GM10847 (cell line): ENCODE results near the gene CCT7.

ENCODE experiments used
- POLR2A ChIP-seq: IDR thresholded peaks from 2 replicates; pipeline ENCODE4 v1.6.1; 2011; ENCODE audit not compliant: insufficient read length; ENCODE audit errors: extremely low read depth

The CCT7 gene

DNA sequence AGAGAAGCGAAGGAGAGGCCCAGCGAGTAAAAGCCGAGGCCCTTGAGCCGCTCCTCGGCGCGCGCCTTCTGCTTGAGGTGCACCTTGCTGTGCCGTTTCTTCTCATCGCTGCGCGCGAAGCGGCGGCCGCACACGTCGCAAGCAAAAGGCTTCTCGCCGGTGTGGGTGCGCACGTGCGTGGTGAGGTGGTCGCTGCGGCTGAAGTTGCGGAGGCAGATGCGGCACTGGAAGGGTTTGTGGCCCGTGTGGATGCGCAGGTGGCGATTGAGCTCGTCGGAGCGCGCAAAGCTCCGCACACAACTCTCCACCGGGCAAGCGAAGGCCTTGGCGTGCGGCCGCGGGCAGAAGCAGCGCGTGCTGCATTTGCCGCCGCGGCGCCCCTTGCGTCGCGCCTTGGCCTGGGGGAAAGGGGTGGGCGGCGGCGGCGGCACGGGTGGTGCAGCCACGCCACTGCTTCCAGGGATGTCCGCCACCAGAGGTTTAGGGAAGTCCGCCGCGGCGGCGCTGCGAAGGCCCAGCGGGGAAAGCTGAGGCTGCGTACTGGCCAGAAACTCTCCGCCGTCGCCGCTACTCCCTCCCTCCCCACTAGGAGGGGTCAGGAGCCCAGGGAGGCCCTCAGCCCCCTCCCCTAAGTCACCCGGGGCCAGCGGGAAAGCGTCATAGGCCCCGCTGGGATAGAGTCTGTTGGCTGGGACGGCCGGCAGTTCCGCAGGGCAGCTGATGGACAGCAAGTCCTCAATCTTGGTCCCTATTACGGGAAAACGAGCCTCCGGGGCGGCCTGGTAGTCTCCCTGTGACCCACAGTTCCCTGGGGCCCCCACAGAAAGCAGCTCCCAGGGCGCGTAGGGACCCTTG is 57.6 kb downstream of the CCT7 start:
- TF ChIP-seq POLR2A = no peak

DNA sequence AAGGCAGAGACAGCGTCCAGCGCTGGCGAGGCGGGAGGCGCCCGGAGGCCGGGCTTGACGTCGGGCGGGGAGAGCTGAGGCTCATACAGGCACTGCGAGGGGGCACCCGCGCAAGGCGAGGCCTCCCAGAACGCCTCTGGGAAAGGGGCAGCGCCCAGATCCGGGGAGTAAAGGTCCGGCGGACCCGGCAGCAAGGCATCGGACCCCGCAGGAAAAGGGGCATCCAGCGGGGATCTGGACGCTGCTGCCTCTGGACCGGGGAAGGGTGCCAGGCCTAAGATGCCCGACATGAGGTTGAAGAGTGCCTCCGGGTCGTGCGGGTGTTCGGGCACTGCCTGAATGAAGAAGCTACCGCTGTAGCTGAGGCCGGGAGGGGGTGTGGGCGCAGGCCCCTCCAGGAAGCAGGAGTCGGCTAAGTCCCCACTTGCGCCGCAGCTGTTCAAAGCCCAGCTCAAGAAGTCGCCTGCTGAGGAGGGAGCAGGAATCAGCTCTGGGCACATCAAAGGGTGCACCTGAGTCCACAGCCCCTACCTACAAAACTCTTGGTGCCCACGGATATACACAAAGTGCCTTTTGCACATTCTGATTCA is 58.3 kb downstream of the CCT7 start:
- no peak for TF ChIP-seq POLR2A

DNA sequence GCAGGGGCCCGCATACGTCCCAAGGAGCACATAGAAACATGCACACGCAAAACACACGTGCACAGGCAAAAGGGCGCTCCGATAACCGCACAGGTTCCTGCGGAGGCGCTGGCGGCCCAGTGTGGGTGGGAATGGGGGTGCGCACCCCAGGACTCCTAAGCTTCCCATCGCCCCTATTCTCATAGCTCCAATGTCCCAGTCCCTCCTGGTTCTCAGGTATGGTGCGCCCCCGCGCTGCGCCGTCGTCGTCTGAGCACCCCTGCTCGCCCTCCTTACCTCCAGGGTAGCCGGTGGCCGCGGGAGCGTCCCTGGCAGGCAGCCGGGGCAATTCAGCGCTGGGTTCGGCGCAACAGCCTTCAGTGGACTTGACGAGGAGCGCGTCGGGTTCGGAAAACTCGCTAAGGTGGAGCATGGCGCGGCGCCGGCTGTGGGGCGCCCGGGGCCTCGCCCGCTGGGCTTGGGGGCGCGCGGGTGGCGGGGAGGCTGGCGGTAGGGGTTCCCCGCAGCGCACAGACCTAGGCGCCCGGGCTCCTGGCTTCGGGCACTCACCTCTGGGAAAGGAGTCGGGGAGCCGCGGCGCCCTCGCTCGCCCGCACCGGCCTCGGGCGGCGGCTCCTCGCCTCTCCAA is 58.9 kb downstream of the CCT7 start:
- TF ChIP-seq POLR2A = no peak

DNA sequence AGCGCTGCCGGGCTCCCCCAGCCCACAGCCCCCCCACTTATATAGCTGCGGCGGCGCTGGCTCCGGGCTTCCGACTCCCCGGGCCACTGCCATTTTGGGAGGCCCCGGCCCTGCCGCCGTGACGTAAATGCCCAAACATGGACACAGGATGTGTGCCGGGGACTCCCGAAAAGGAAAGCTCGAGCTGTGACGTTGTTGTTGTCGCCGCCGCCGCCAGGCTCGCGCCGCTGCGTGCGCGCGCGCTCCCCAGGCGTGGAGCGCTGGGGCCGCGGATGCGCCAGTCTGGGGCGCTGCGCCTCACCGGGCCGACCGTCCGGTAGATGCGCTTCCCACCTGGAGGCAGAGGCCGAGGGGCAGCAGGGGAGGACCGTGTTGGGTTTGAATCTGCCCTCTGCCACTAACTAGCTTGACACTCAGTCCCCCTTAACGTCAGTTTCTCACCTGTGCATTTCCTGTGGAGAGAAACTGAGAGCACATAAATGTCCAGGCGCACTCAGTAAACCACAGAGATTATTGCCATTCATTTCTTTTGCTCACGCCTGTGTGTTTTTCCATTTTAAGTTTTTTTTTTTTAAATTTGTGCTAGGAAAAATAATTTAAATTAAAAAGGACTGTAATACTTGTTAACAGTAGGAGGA is 59.5 kb downstream of the CCT7 start, which contains the start of gene EGR4:
Gene EGR4, minus strand, starts transcription at position 15 of the 638 bp plus-strand sequence. CDS start 231 bp downstream, outside the sequence.
- no peak for TF ChIP-seq POLR2A

DNA sequence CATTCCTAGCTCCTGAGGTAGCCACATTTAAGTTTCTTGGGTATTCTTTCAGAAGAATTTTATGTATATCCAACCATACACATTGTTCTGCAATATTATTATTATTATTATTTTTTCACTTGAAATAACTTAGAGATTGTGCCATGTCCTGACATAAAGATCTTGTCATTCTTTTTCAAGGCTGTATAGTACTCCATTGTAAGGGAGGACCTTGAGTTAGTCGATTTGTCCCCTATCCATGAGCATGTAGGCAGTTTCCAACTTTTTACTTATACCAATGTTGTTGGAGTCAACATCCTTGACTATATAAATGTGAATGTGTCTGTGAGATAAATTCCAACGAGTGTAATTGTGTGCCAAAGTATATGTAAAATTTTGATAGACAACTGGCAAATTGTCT is 60.1 kb downstream of the CCT7 start:
- TF ChIP-seq POLR2A = no peak

DNA sequence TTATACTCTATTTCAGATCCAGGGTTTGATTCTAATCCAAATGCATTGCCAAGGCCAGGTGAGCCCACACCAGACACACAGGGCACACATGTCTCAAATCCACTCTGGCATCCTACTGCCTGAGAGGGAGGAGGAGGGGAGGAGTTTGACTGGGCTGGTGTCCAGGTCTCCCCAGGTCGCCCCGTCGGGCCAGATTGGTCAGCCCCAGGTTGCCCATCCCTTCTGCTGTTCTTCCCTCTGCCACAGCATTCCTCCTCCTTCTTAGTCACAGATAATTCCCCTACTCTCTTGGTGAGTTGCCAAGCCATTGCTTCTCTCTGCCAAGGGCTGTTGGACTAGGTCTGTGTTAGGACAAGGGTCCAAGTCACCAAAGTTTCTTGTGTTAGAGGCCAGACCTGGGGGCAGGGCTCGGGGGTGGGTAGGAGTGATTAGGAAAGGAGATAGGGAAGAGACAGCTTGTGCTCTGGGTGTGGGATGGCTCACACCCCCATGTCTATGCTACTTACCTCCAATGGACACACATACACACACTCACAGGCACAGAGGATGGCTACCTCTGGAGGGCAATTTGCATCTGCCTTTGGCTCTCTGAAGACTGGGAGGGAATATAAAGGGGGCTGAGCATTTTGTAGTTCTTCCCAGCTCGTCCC is 61.8 kb downstream of the CCT7 start:
- no peak for TF ChIP-seq POLR2A

DNA sequence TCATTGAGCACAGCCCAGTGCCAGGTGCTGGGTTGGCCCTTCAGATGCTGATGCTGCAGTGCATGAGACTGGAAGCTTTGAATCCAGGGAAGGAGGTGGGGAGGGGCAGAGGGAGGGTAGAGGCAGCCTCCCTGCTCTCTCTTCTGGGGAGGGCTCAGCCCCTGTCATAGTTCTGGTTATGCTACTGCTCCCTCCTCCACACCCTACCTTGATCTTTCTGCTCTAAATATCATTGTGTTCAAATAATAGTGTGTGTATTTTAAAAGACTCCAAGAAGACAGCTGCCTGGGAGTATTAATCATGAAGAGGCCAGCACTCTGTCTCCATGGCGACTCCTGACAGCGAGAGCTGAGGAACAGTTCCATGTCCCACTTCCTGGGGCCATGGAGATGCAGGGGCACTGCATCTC is 63.0 kb downstream of the CCT7 start:
- no peak for TF ChIP-seq POLR2A

DNA sequence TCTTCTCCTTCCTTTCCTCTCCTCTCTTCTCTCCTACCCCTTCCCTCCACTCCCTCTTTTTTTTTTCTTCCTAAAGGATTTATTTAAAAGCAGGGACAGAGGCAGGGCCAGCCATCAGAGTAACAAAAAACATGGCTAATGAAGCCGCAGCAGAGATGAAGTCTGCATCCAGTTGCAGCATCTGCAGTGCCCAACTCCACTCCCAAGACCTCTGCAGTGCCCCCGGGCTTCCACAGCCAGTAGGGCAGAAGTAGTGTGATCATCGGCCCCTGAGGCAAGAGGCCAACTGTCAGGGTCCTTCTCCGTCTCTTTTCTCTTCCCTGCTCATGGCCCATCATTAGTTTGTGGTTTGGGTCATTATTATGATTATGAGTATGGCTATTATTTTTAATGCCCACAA is 63.5 kb downstream of the CCT7 start:
- no peak for TF ChIP-seq POLR2A

DNA sequence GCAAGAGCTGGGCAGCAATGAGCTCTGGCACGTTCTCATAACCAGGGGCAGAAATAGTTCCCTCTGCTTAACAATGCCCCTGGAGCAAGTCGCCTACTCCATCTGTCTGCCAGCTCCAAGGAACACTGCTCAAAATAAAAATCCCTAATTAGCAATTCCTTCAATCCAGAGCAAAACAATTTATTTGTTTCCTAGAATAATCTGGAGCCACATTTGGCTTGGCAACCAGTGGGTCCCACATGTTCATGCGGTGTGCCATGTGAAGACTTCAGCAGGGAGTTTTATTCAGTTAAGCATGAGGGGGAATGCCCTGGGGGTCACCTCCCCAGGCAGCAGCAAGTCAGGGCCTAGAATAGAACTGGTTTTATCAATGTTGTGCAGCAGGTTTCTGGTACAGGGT is 66.8 kb downstream of the CCT7 start:
- TF ChIP-seq POLR2A = no peak

DNA sequence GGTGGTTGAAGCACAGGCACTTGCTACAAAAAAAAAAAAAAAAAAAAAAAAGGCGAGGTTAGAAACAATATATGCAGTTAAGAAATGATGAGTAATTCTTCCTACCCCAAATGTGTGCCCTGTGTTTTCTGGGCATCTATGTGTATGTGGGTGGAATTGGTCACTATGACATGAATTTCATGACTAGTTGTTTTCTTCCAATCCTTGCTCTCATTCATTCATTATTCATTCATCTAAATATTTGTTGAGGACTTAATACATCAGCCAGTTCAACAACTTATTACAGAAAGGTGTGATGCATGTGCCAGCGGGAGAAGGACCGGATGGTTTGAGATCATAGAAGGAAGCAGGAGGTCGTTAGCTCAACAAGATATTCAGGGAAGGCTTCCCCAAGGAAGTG is 67.5 kb downstream of the CCT7 start:
- TF ChIP-seq POLR2A = no peak
